Measurements from ENCODE around the gene RGN. TPM values are rescaled to one million over a fixed set of nuclear protein-coding genes. Genes with fewer than 3 reads are reported as not detected.
A peak's percentile ranks its signal among the peaks of the same experiment; 100 is the strongest.
"Not testable (repeated sequence)": the region's sequence is repeated elsewhere in the genome, so short reads cannot be mapped to it uniquely, and the experiment has no call there.

RGN gene
- polyA plus RNA-seq, 3 donors from 2014 or later: not detected

DNA sequence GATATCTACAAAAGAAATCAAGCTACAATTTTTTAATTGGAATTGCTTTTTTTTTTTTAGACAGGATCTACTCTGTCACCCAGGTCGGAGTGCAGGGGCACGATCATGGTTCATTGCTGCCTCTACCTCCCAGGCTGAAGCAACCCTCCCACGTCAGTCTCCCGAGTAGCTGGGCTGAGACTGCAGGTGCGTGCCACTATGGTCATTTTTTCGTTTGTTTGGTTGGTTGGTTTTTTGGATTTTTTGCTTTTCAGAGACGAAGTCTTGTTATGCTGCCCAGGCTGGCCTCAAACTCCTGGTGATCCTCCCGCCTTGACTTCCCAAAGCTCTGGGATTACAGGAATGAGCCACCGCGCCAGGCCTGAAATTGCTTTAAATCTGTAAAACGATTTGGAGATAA, 15.6 kb downstream of the RGN start:
- no peak for DNase-seq
- Mint-ChIP-seq H3K27ac (no peak overlapping the region), H3K4me1 (peaks cover 0 to 1% of the 10 kb centered on the region in 2 donors), H3K9me3 (no peaks in the 10 kb centered on the region), H3K4me3 (no peak overlapping the region), H3K36me3 (no peaks in the 10 kb centered on the region), H3K27me3 (ENCODE audit: low read depth in 3 of 3) (peaks cover 1 to 4% (median 4%) of the 10 kb centered on the region in 3 donors)

DNA sequence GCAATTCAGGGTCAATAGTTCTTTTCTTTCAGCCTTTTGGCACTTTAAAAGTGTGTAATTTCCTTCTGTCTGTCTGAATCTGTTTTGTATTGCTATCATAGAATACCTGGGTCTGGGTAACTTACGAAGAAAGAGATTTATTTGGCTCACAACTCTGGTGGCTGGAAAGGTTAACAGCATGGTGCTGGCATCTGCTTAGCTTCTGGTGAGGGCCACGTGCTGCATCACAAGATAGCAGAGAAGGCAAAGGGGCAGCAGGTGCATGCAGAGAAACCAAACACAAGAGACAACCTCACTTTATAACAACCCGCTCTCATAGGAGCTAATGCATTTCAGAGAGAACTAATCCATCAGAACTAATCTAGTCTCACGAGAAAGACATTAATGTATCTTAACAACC, 18.8 kb downstream of the RGN start:
- Mint-ChIP-seq H3K9me3 (no peaks in the 10 kb centered on the region), H3K27ac (no peak overlapping the region), H3K36me3 (no peaks in the 10 kb centered on the region), H3K27me3 (ENCODE audit: low read depth in 3 of 3) (peaks cover 1 to 11% (median 2%) of the 10 kb centered on the region in 3 donors), H3K4me1 (no peaks in the 10 kb centered on the region), H3K4me3 (no peak overlapping the region)
- no peak for DNase-seq

DNA sequence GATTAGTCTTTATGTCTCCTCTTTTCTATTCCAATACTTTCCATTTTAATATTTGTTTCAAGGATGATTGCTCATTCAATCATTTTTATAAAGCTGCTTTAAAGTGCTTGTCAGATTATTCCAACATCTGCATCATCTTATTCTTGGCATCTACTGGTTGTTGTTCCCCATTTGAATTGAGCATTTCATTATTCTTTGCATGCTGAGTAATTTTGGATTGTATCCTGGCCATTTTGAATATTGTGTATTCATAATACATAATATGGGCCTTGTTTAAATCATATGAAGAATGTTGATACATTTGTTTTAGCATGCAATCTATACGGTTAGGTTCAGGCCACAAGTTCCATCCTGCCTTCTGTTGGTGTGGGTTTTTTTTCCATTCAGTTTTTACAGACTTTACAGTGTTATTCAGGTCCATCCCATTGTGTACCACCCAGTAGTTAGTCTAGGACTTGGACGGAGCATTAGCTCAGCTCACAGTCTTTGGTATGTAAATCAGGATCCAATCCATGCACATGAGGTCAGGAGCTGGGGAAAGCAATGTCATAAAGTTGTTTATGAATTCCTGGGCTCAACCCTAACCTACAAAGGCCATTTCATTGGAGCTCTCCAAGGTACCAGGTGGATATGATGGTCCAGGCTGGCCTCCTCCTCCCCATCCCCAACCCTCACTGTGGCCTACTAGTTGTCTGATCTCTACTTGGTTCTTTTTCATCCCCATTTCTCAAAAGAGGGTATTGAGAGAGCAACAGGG, 20.3 kb downstream of the RGN start:
- no peaks in the 10 kb centered on the region for H3K9me3 Mint-ChIP-seq
- no peak overlapping the region for H3K27ac Mint-ChIP-seq
- peaks cover 1 to 11% (median 2%) of the 10 kb centered on the region in 3 donors for H3K27me3 Mint-ChIP-seq (ENCODE audit: low read depth in 3 of 3)
- DNase-seq: no peak
- no peaks in the 10 kb centered on the region for H3K4me1 Mint-ChIP-seq
- no peak overlapping the region for H3K4me3 Mint-ChIP-seq
- H3K36me3 Mint-ChIP-seq: no peaks in the 10 kb centered on the region

DNA sequence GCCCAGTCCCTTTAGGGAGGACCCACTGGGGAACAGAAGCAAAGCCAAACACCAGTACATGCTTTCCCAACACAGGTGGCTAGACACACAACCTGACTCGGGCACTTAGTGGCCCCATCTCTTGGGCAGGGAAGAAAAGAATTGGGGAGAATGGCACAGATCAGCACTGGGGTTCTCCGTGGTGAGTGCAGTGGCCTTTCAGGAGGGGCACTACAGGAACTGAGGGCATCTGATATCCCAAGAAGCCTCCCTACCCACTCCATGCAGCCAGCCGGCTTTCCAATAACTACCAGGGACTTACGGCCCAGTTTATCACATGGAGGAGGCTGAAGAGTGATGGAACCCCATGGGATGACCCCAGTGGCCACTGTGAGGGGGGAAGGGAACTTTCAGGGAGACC, 23.0 kb downstream of the RGN start:
- DNase-seq: no peak
- Mint-ChIP-seq H3K36me3 (no peaks in the 10 kb centered on the region), H3K27ac (no peak overlapping the region), H3K27me3 (ENCODE audit: low read depth in 3 of 3) (peaks cover 0 to 6% (median 0%) of the 10 kb centered on the region in 3 donors), H3K9me3 (no peaks in the 10 kb centered on the region), H3K4me3 (no peak overlapping the region), H3K4me1 (no peaks in the 10 kb centered on the region)

DNA sequence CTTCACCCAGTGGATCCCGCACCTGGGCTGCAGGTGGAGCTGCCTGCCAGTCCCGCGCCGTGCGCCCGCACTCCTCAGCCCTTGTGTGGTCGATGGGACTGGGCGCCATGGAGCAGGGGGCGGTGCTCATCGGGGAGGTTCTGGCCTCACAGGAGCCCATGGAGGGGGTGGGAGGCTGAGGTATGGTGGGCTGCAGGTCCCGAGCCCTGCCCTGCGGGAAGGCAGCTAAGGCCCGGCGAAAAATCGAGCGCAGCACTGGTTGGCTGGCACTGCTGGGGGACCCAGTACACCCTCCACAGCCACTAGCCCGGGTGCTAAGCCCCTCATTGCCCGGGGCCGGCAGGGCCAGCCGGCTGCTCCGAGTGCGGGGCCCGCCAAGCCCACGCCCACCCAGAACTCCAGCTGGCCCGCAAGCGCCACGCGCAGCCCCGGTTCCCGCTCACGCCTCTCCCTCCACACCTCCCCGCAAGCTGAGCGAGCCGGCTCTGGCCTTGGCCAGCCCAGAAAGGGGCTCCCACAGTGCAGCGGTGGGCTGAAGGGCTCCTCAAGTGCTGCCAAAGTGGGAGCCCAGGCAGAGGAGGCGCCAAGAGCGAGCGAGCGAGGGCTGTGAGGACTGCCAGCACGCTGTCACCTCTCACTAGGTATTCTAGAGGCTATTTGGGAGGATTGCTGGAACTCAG, 32.8 kb downstream of the RGN start:
- not testable (repeated sequence) for H3K36me3 Mint-ChIP-seq; H3K4me1 Mint-ChIP-seq; H3K4me3 Mint-ChIP-seq; H3K27ac Mint-ChIP-seq; H3K27me3 Mint-ChIP-seq (ENCODE audit: low read depth in 3 of 3); H3K9me3 Mint-ChIP-seq; DNase-seq

DNA sequence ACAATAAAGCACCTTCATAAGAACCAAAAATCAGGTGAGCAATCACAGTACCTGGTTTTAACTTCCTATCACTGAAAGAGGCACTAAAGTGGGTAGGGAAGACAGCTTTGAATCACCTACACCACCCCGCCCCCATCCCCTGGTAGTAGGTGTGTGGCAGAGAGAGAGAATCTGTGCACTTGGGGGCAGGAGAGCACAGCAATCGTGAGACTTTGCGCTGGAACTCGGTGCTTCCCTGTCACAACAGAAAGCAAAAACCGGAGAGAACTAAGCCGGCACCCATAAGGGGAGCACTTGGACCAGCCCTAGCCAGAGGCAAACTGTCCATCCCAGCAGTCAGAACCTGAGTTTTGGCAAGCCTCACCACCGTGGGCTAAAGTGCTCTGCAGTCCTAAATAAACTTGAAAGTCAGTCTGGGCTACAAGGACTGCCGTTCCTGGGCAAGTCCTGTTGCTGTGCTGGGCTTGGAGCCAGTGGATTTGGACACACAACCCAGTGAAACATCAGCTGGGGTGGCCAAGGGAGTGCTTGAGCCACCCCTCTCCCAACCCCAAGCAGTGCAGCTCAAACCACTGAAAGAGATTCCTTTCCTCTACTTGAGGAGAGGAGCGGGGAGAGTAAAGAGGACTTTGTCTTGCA, 34.2 kb downstream of the RGN start:
- Mint-ChIP-seq H3K27me3 (ENCODE audit: low read depth in 3 of 3) (peaks cover 0 to 10% (median 0%) of the 10 kb centered on the region in 3 donors), H3K36me3 (no peaks in the 10 kb centered on the region), H3K4me1 (no peaks in the 10 kb centered on the region), H3K27ac (no peak overlapping the region), H3K9me3 (peaks cover 0 to 2% (median 0%) of the 10 kb centered on the region in 6 donors), H3K4me3 (no peak overlapping the region)
- no peak for DNase-seq

DNA sequence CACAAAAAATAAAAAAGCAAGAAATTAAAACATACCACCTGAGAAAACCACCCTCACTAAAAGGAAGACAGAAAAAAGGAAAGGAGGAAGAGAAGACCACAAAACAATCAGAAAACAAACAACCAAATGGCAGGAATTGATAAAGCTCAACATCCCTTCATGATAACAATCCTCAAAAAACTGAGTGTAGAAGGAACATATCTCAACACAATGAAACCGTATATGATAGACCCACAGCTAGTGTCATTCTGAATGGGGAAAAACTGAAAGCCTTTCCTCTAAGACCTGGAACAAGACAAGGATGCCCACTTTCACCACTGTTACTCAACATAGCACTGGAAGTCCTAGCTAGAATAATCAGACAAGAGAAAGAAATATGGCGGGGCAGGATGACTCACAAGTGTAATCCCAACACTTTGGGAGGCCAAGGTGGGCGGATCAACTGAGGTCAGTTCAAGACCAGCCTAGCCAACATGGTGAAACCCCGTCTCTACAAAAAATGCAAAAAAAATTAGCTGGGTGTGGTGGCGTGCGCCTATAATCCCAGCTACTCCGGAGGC, 38.4 kb downstream of the RGN start:
- not testable (repeated sequence) for H3K4me3 Mint-ChIP-seq; H3K4me1 Mint-ChIP-seq; H3K36me3 Mint-ChIP-seq; H3K27ac Mint-ChIP-seq; H3K27me3 Mint-ChIP-seq (ENCODE audit: low read depth in 3 of 3); DNase-seq; H3K9me3 Mint-ChIP-seq

DNA sequence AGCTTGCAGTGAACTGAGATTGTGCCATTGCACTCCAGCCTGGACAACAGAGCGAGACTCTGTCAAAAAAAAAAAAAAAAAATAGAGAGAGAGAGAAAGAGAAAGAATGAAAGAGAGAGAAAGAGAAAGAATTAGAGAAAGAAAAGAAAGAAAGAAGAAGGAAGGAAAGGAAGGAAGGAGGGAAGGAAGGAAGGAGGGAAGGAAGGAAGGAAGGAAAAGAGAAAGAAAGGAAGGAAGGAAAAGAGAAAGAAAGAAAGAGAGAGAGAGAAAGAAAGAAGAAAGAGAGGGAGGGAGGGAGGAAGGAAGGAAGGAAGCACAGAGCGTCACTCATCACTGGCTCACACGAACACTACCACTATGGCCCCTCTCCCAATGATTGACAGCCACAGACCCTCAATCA, 46.2 kb downstream of the RGN start:
- H3K4me3 Mint-ChIP-seq; H3K27me3 Mint-ChIP-seq (ENCODE audit: low read depth in 3 of 3); DNase-seq; H3K27ac Mint-ChIP-seq; H3K4me1 Mint-ChIP-seq; H3K36me3 Mint-ChIP-seq; H3K9me3 Mint-ChIP-seq: not testable (repeated sequence)

DNA sequence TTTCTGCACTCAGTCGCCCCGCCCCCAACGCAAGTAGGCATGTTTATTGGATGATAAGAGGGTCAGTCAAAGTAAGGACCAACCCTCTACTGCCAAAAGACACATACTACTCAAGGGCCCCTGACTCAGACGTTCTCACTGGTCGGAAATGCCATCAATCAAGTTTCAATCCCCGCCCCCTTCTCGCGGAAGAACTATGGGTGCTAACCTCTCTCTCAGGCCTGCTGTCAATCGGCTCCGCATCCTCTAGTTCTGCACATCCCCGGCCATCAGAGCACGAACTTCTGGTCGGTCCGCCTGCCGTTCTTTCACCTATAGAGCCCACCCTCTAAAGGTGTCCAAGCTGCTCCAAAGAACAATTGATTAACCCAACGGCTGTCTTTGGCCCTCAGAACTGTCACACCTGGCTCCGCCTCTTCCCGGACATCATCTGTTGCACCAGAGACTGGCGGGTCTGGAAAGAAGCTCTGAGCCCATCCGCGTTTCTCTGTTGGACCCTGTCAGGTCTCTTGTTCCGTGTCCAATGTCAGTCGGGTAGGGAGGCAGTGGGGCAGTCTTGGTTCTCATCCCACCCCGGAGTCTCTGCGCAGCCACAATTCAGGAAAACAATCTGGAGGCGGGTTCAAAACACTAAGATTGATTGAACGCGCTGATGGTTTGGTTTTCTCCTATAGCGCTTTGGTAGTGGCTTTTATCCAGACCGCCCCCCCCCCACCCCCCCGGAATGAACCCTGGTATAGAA, 51.1 kb downstream of the RGN start:
- peak overlapping the region; percentile 92 to 98 (median 96) for H3K27ac Mint-ChIP-seq
- peaks cover 2 to 5% (median 4%) of the 10 kb centered on the region in 3 donors for H3K27me3 Mint-ChIP-seq (ENCODE audit: low read depth in 3 of 3)
- H3K36me3 Mint-ChIP-seq: no peaks in the 10 kb centered on the region
- H3K4me3 Mint-ChIP-seq: peak overlapping the region; percentile 95 to 98 (median 97)
- H3K9me3 Mint-ChIP-seq: no peaks in the 10 kb centered on the region
- H3K4me1 Mint-ChIP-seq: peaks cover 0 to 10% of the 10 kb centered on the region in 2 donors
- DNase-seq: peak; percentile 91 to 93 (median 91)

DNA sequence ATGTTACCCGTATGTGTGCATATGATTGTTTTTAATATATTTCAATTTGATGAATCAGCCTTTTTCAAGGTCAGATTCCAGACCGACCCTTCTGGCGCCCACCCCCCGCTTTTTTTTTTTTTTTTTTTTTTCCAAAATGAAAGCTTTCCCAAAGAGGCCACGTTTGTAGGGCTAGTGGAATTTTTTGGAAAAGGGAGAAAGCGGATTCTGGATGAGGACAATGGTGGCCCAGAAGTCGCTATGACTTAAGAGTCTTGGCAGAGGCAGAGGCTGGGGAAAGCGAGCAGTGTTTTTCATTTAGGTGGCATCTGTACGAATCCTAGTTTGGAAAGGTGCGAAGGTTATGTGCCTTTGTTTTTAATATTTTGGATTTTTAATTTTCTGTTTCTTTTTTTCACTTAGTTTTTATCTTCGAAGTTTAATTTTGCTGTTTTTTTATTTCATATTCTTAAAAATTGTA, 51.7 kb downstream of the RGN start:
- H3K4me3 Mint-ChIP-seq: peak overlapping the region; percentile 95 to 98 (median 97)
- H3K4me1 Mint-ChIP-seq: peaks cover 0 to 10% of the 10 kb centered on the region in 2 donors
- no peaks in the 10 kb centered on the region for H3K9me3 Mint-ChIP-seq
- peaks cover 2 to 5% (median 4%) of the 10 kb centered on the region in 3 donors for H3K27me3 Mint-ChIP-seq (ENCODE audit: low read depth in 3 of 3)
- no peaks in the 10 kb centered on the region for H3K36me3 Mint-ChIP-seq
- peak overlapping the region in 3 of 6 donors; percentile 96 to 98 (median 97) for H3K27ac Mint-ChIP-seq
- no peak for DNase-seq

DNA sequence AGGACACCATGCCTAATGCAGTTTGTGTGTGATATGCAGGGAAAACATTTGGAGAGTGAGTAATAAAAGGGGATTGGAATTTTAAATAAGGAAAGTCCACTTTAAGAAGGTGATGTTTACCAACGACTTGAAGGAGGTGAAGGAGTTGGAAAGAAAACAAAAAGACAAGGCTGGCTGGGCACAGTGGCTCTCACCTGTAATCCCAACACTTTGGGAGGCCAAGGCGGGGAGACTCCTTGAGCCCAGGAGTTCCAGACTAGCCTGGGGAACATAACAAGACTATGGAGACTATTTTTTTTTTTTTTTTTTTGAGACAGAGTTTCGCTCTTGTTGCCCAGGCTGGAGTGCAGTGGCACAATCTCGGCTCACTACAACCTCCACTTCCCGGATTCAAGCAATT, 55.2 kb downstream of the RGN start:
- no peak for DNase-seq
- Mint-ChIP-seq H3K9me3 (no peaks in the 10 kb centered on the region), H3K4me3 (no peak overlapping the region), H3K27ac (no peak overlapping the region), H3K36me3 (no peaks in the 10 kb centered on the region), H3K27me3 (ENCODE audit: low read depth in 3 of 3) (peaks cover 1 to 5% (median 4%) of the 10 kb centered on the region in 3 donors), H3K4me1 (peaks cover 0 to 10% of the 10 kb centered on the region in 2 donors)

DNA sequence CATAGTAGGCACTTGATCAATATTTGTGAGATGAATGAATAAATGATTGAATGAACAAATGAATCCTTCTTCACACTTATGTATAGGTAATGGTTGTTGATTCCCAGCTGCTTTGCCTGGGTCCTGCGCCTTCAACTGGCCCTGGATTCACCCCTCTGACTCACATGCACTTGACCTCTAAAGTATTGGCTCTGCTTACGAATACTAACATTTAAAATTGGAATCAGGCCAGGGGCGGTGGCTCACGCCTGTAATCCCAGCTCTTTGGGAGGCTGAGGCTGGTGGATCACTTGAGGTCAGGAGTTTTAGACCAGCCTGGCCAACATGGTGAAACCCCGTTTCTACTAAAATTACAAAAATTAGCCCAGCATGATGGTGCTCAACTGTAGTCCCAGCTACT, 57.4 kb downstream of the RGN start:
- H3K27ac Mint-ChIP-seq; H3K4me1 Mint-ChIP-seq; H3K36me3 Mint-ChIP-seq; H3K27me3 Mint-ChIP-seq (ENCODE audit: low read depth in 3 of 3); DNase-seq; H3K9me3 Mint-ChIP-seq; H3K4me3 Mint-ChIP-seq: not testable (repeated sequence)

DNA sequence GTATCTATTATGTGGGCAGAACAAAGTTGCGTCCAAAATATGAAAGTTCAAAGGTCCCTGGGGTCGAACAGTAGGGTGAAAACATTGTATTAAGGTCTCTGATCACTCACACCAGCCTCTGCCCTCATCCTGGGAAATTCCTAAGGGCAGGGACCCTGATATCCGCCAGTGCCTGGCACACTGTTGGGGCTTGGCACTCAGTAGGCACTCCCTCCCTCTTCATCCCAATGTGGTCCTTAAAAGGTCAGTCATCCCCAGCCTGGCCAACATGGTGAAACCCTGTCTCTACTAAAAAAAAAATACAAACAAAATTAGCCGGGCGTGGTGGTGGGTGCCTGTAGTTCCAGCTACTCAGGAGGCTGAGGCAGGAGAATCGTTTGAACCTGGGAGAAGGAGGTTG, 59.9 kb downstream of the RGN start:
- Mint-ChIP-seq H3K4me1 (peaks cover under 1% of the 10 kb centered on the region in 2 donors), H3K9me3 (peaks cover 0 to 1% (median 0%) of the 10 kb centered on the region in 6 donors), H3K27ac (no peak overlapping the region), H3K4me3 (no peak overlapping the region), H3K27me3 (ENCODE audit: low read depth in 3 of 3) (peaks cover 0 to 5% (median 2%) of the 10 kb centered on the region in 3 donors), H3K36me3 (no peaks in the 10 kb centered on the region)
- no peak for DNase-seq
